GM23338 (cell line): ENCODE data around the gene PTCD3. TPM values are rescaled to one million over a fixed set of nuclear protein-coding genes. Genes with fewer than 3 reads are reported as not detected.

Experiments used
- ATAC-seq: fragments of 200-7000 bp; cut with Tn5 transposase; 3 replicates; pipeline ENCODE4 v1.9.1; 2020
- DNase-seq: peaks from one replicate; pipeline ENCODE4 v3.0.0-alpha.2; 2015; ENCODE audit warnings: low spot score
- H2AFZ ChIP-seq: fragments of 200-600 bp; sonication (generic); 2 replicates; pipeline ENCODE4 v1.8.0; 2016; ENCODE audit warnings: antibody characterized with exemption, mild to moderate bottlenecking, moderate library complexity
- H3F3A ChIP-seq: fragments of 200-600 bp; sonication (generic); replicated peaks from 2 replicates; pipeline ENCODE4 v1.8.0; 2017; ENCODE audit warnings: antibody characterized with exemption, mixed run types, low read depth
- H3K27ac ChIP-seq: fragments of 200-600 bp; sonication (generic); 2 replicates; pipeline ENCODE4 v1.6.1; 2016; ENCODE audit warnings: low read depth
- H3K27me3 ChIP-seq: fragments of 200-600 bp; sonication (generic); 2 replicates; pipeline ENCODE4 v1.8.0; 2016; ENCODE audit warnings: mild to moderate bottlenecking, mixed run types, moderate library complexity; ENCODE audit not compliant: insufficient read depth
- H3K36me3 ChIP-seq: fragments of 200-600 bp; sonication (generic); 2 replicates; pipeline ENCODE4 v1.8.0; 2016; ENCODE audit warnings: mild to moderate bottlenecking; ENCODE audit not compliant: insufficient read depth
- H3K4me1 ChIP-seq: fragments of 200-600 bp; sonication (generic); 2 replicates; pipeline ENCODE4 v1.8.0; 2016; ENCODE audit warnings: mild to moderate bottlenecking, moderate library complexity; ENCODE audit not compliant: insufficient read depth
- H3K4me2 ChIP-seq: fragments of 200-600 bp; sonication (generic); 2 replicates; pipeline ENCODE4 v1.7.1; 2017; ENCODE audit warnings: mixed run types
- H3K4me3 ChIP-seq: fragments of 200-600 bp; sonication (generic); 2 replicates; pipeline ENCODE4 v1.6.1; 2016; ENCODE audit warnings: mixed run types
- H3K79me2 ChIP-seq: fragments of 200-600 bp; sonication (generic); replicated peaks from 2 replicates; pipeline ENCODE4 v1.8.0; 2017; ENCODE audit warnings: mild to moderate bottlenecking; ENCODE audit not compliant: insufficient read depth
- H3K9me2 ChIP-seq: fragments of 200-600 bp; sonication (generic); 2 replicates; pipeline ENCODE4 v1.8.0; 2017; ENCODE audit not compliant: insufficient read depth
- H4K20me1 ChIP-seq: fragments of 200-600 bp; sonication (generic); replicated peaks from 2 replicates; pipeline ENCODE4 v1.8.0; 2017; ENCODE audit warnings: mild to moderate bottlenecking; ENCODE audit not compliant: insufficient read depth
- H3K27ac Mint-ChIP-seq: 2 replicates; pipeline ENCODE4 v1.8.0; 2020; ENCODE audit warnings: inconsistent platforms, mild to moderate bottlenecking, moderate library complexity, mixed read lengths
- H3K27me3 Mint-ChIP-seq: 3 replicates; pipeline ENCODE4 v1.8.0; 2022; ENCODE audit warnings: low read depth, mild to moderate bottlenecking, moderate library complexity, mixed read lengths, inconsistent platforms; ENCODE audit not compliant: insufficient read depth, poor library complexity
- H3K36me3 Mint-ChIP-seq: 3 replicates; pipeline ENCODE4 v1.8.0; 2021; ENCODE audit warnings: low read depth, mild to moderate bottlenecking, inconsistent platforms, moderate library complexity, mixed read lengths
- H3K4me1 Mint-ChIP-seq: 3 replicates; pipeline ENCODE4 v1.8.0; 2020; ENCODE audit warnings: mild to moderate bottlenecking, inconsistent platforms, mixed read lengths
- H3K4me3 Mint-ChIP-seq: 3 replicates; pipeline ENCODE4 v1.8.0; 2021; ENCODE audit warnings: moderate library complexity, mild to moderate bottlenecking, inconsistent platforms, mixed read lengths
- H3K9me3 Mint-ChIP-seq: 3 replicates; pipeline ENCODE4 v1.8.0; 2020; ENCODE audit warnings: moderate library complexity, mild to moderate bottlenecking, inconsistent platforms, mixed read lengths
- CREB1 ChIP-seq: fragments of 250-450 bp; sonication (Bioruptor Pico); IDR thresholded peaks from 2 replicates; pipeline ENCODE4 v1.5.0; 2020; ENCODE audit warnings: low read depth, mild to moderate bottlenecking, moderate library complexity
- CTCF ChIP-seq, 2 experiments: fragments of 200-600 bp in 1 of 2; sonication (generic) in 1 of 2; conservative IDR thresholded peaks; 2 replicates each; pipeline versions ENCODE4 v1.5.1 to v1.6.1; 2016 to 2017; ENCODE audit warnings: antibody characterized with exemption in 2 of 2, low read depth in 2 of 2, mild to moderate bottlenecking in 2 of 2, moderate library complexity in 1 of 2
- ETS1 ChIP-seq: IDR thresholded peaks from 2 replicates; pipeline ENCODE4 v1.6.1; 2016; ENCODE audit warnings: antibody characterized with exemption
- EZH2 ChIP-seq: fragments of 200-600 bp; sonication (generic); IDR thresholded peaks from one replicate; pipeline ENCODE4 v1.8.0; 2017; ENCODE audit warnings: antibody characterized with exemption, mild to moderate bottlenecking, low read depth; ENCODE audit not compliant: unreplicated experiment
- EZH2phosphoT487 ChIP-seq: fragments of 200-600 bp; sonication (generic); IDR thresholded peaks from one replicate; pipeline ENCODE4 v1.8.1; 2018; ENCODE audit warnings: antibody characterized with exemption; ENCODE audit not compliant: unreplicated experiment
- JUNB ChIP-seq: IDR thresholded peaks from one replicate; pipeline ENCODE4 v1.6.1; 2016; ENCODE audit warnings: antibody characterized with exemption; ENCODE audit not compliant: unreplicated experiment
- NANOG ChIP-seq: IDR thresholded peaks from 2 replicates; pipeline ENCODE4 v1.6.1; 2016; ENCODE audit warnings: antibody characterized with exemption, borderline replicate concordance
- POLR2AphosphoS5 ChIP-seq: IDR thresholded peaks from 2 replicates; pipeline ENCODE4 v1.6.1; 2016; ENCODE audit warnings: antibody characterized with exemption, low read depth
- REST ChIP-seq: IDR thresholded peaks from one replicate; pipeline ENCODE4 v1.6.1; 2018; ENCODE audit warnings: antibody characterized with exemption; ENCODE audit not compliant: unreplicated experiment
- STAT1 ChIP-seq: IDR thresholded peaks from one replicate; pipeline ENCODE4 v1.6.1; 2016; ENCODE audit warnings: antibody characterized with exemption; ENCODE audit not compliant: unreplicated experiment
- ZNF114 ChIP-seq: fragments of 250-450 bp; sonication (Bioruptor Pico); IDR thresholded peaks from 2 replicates; pipeline ENCODE4 v1.5.0; 2020; ENCODE audit warnings: mild to moderate bottlenecking, moderate library complexity
- ZNF331 ChIP-seq: fragments of 250-450 bp; sonication (Bioruptor Pico); IDR thresholded peaks from 2 replicates; pipeline ENCODE4 v1.5.0; 2020; ENCODE audit warnings: low read depth, mild to moderate bottlenecking, moderate library complexity
- ZNF462 ChIP-seq: fragments of 250-450 bp; sonication (Bioruptor Pico); IDR thresholded peaks from 2 replicates; pipeline ENCODE4 v1.5.0; 2020; ENCODE audit warnings: mild to moderate bottlenecking, moderate library complexity
- polyA plus RNA-seq: library from polyadenylated mRNA; unstranded; fragments of >200 nt; fragmentation: Nextera tagmentation; extraction: Ambion mirVana; gene quantifications from 2 replicates; pipeline ENCODE4 v1.2.1, GENCODE V29; 2016
- total RNA-seq: library from RNA; depleted of rRNA; stranded (reverse); fragments of >200 nt; shearing (Covaris generic); gene quantifications from 2 replicates; pipeline ENCODE4 v1.2.3, GENCODE V29; 2014

The PTCD3 gene
- total and polyA plus RNA-seq, 2 experiments from 2014 or later: 140 to 223 TPM

- Mint-ChIP-seq H3K27me3 (no peaks in the 10 kb centered on the region), H3K9me3 (no peaks in the 10 kb centered on the region), H3K4me3 (no peak overlapping the region), H3K27ac (no peak overlapping the region), H3K4me1 (no peaks in the 10 kb centered on the region; the same call in 1 of the 3 replicates), H3K36me3 (peaks cover 10% of the 10 kb centered on the region)
- peaks cover 10% of the 10 kb centered on the region; the same call in 1 of the 2 replicates for H3K36me3 ChIP-seq
- H3K9me2 ChIP-seq: no peaks in the 10 kb centered on the region
- ATAC-seq: no peak
- peak overlapping the region; percentile 12; the same call in 1 of the 2 replicates for H3K27ac ChIP-seq
- no peaks in the 10 kb centered on the region for H3F3A ChIP-seq
- DNase-seq: no peak
- no peaks in the 10 kb centered on the region for H3K27me3 ChIP-seq
- H3K4me3 ChIP-seq: no peak overlapping the region
- peaks cover 59% of the 10 kb centered on the region for H4K20me1 ChIP-seq
- no peak overlapping the region for H3K4me2 ChIP-seq
- peaks cover 100% of the 10 kb centered on the region for H3K79me2 ChIP-seq
- H2AFZ ChIP-seq: no peak overlapping the region
- TF ChIP-seq ZNF462 (CRISPR knock-in tag) (no peak), ZNF114 (CRISPR knock-in tag) (no peak), ETS1 (no peak), CTCF (conservative IDR thresholded peaks at IDR 0.05; ENCODE audit: low read depth in 2 of 2) (no peak), STAT1 (no peak), EZH2phosphoT487 (no peak), ZNF331 (CRISPR knock-in tag) (no peak), NANOG (no peak), POLR2AphosphoS5 (no peak), EZH2 (no peak), JUNB (no peak), REST (no peak), CREB1 (no peak)
- no peaks in the 10 kb centered on the region; the same call in 1 of the 2 replicates for H3K4me1 ChIP-seq
Measured at GRCh38 chr2:86185517-86186212, 79.6 kb downstream of the PTCD3 start.
